Measurements from ENCODE around the gene CPED1. TPM values are rescaled to one million over a fixed set of nuclear protein-coding genes. Genes with fewer than 3 reads are reported as not detected.

The CPED1 gene
- total RNA-seq, 2 experiments from 2014 or later: not detected

DNA sequence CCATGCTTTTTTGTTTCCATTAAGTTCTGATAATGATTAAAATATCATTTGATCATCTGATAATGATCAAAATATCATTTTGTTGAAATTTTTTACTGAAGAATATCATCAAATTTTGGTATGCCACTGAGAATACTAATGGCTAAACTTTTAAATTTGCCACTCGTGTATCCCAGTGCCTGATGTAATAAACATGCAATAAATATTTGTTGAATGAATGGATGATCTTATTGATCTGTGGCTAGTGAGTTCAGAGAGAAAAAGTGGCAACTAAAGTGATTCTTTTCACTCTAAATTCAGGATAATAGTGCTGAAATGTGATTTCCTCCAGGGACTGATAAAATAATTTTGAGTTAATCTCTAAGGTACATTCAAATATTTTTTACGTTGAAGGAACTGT is 181.0 kb downstream of the CPED1 start:
- Histone ChIP-seq H4K20me1 (ENCODE audit: insufficient read depth, low read length) (no peaks in the 10 kb centered on the region), H3K9me2 (ENCODE audit: insufficient read depth, low read length) (no peaks in the 10 kb centered on the region), H3K4me1 (ENCODE audit: insufficient read depth, low read length, poor library complexity, severe bottlenecking) (no peaks in the 10 kb centered on the region), H2AFZ (ENCODE audit: low read length) (peak overlapping the region; percentile 34; the same call in 1 of the 2 replicates), H3K9me3 (ENCODE audit: low read length) (no peaks in the 10 kb centered on the region), H3K79me2 (ENCODE audit: insufficient read depth, low read depth, low read length) (no peaks in the 10 kb centered on the region), H3K4me3 (ENCODE audit: low read depth, low read length, poor library complexity, severe bottlenecking) (no peak overlapping the region), H3K27ac (ENCODE audit: low read depth, low read length, poor library complexity, severe bottlenecking) (no peak overlapping the region), H3K36me3 (ENCODE audit: insufficient read depth, low read length) (no peaks in the 10 kb centered on the region), H3K4me2 (ENCODE audit: low read length) (no peak overlapping the region)
- no peak for DNase-seq (ENCODE audit: low spot score)
- ChIA-PET CTCF (ENCODE audit: unreplicated experiment) (no interaction called here), POLR2A (interaction anchor here (0.6 kb wide), 1 partner anchor 36 kb away, joined by 3 read pairs; no protein-coding TSS in a partner anchor)
- no peak for TF ChIP-seq EZH2phosphoT487 (IDR thresholded peaks at IDR 0.05; ENCODE audit: borderline replicate concordance, low read depth, low read length)
- TF ChIP-seq, protein P1, sequence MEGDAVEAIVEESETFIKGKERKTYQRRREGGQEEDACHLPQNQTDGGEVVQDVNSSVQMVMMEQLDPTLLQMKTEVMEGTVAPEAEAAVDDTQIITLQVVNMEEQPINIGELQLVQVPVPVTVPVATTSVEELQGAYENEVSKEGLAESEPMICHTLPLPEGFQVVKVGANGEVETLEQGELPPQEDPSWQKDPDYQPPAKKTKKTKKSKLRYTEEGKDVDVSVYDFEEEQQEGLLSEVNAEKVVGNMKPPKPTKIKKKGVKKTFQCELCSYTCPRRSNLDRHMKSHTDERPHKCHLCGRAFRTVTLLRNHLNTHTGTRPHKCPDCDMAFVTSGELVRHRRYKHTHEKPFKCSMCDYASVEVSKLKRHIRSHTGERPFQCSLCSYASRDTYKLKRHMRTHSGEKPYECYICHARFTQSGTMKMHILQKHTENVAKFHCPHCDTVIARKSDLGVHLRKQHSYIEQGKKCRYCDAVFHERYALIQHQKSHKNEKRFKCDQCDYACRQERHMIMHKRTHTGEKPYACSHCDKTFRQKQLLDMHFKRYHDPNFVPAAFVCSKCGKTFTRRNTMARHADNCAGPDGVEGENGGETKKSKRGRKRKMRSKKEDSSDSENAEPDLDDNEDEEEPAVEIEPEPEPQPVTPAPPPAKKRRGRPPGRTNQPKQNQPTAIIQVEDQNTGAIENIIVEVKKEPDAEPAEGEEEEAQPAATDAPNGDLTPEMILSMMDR (conservative IDR thresholded peaks at IDR 0.05; ENCODE audit: low read length): no peak
- intact Hi-C loops (cut with micrococcal nuclease; ENCODE audit: unreplicated experiment): no loop called here
- no TSS peak for BruUV-seq (replicated peaks)

DNA sequence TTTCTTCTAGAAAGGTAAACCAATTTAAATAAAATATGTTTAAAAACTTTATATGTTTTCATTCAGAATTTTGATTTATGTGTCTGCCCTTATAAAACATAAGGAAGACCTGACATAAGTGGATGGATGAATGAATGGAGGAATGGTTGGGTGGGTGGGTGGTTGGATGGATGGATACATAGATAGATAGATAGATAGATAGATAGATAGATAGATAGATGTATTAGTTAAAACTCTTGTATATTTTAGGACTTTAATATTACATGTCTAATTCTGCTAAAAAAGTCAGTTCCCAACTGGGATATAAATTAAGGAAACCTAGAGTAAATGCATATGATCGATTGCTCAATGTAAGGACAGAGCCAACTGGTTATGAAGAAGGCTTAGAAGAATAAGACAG is 184.0 kb downstream of the CPED1 start:
- Histone ChIP-seq H3K9me3 (ENCODE audit: low read length) (no peaks in the 10 kb centered on the region), H3K9me2 (ENCODE audit: insufficient read depth, low read length) (no peaks in the 10 kb centered on the region), H3K4me3 (ENCODE audit: low read depth, low read length, poor library complexity, severe bottlenecking) (no peak overlapping the region), H3K27ac (ENCODE audit: low read depth, low read length, poor library complexity, severe bottlenecking) (no peak overlapping the region), H3K79me2 (ENCODE audit: insufficient read depth, low read depth, low read length) (no peaks in the 10 kb centered on the region), H3K4me2 (ENCODE audit: low read length) (no peak overlapping the region), H3K36me3 (ENCODE audit: insufficient read depth, low read length) (no peaks in the 10 kb centered on the region), H4K20me1 (ENCODE audit: insufficient read depth, low read length) (no peaks in the 10 kb centered on the region), H3K4me1 (ENCODE audit: insufficient read depth, low read length, poor library complexity, severe bottlenecking) (peaks cover 6% of the 10 kb centered on the region), H2AFZ (ENCODE audit: low read length) (no peak overlapping the region)
- intact Hi-C loops (cut with micrococcal nuclease; ENCODE audit: unreplicated experiment): no loop called here
- no peak for DNase-seq (ENCODE audit: low spot score)
- ChIA-PET CTCF (ENCODE audit: unreplicated experiment) (no interaction called here), POLR2A (interaction anchor here (0.6 kb wide), 1 partner anchor 20 kb away, joined by 3 read pairs; no protein-coding TSS in a partner anchor)
- BruUV-seq (replicated peaks): no TSS peak
- TF ChIP-seq, protein P1 (conservative IDR thresholded peaks at IDR 0.05; ENCODE audit: low read length): no peak
- no peak for TF ChIP-seq EZH2phosphoT487 (IDR thresholded peaks at IDR 0.05; ENCODE audit: borderline replicate concordance, low read depth, low read length)

DNA sequence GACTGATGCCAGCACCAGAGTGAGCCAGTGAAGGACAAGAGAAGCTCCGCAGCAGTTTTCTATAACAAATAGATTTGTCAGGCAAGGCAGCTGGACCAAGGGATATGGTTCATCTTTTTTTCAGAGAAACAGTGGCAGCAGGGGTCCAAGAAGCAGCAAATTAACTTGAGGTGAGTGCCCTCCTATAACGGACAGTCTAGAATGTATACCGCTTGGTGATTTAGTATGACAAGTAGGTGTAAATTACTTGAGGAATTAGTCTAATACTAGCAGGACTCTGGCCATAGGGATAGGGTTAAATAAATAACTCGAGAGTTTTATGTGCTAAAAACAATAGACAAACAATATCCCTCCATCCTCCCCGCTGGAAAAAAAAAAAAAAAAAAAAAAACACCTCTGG is 187.3 kb downstream of the CPED1 start:
- CTCF ChIA-PET (ENCODE audit: unreplicated experiment): no interaction called here
- intact Hi-C loops (cut with micrococcal nuclease; ENCODE audit: unreplicated experiment): no loop called here
- H3K36me3 ChIP-seq (ENCODE audit: insufficient read depth, low read length): no peaks in the 10 kb centered on the region
- no peak overlapping the region for H3K27ac ChIP-seq (ENCODE audit: low read depth, low read length, poor library complexity, severe bottlenecking)
- BruUV-seq (replicated peaks): no TSS peak
- DNase-seq (ENCODE audit: low spot score): no peak
- H3K9me3 ChIP-seq (ENCODE audit: low read length): no peaks in the 10 kb centered on the region
- no peaks in the 10 kb centered on the region for H3K9me2 ChIP-seq (ENCODE audit: insufficient read depth, low read length)
- H3K4me1 ChIP-seq (ENCODE audit: insufficient read depth, low read length, poor library complexity, severe bottlenecking): peaks cover 39% of the 10 kb centered on the region
- H3K4me3 ChIP-seq (ENCODE audit: low read depth, low read length, poor library complexity, severe bottlenecking): no peak overlapping the region
- H3K79me2 ChIP-seq (ENCODE audit: insufficient read depth, low read depth, low read length): no peaks in the 10 kb centered on the region
- H2AFZ ChIP-seq (ENCODE audit: low read length): no peak overlapping the region
- H3K4me2 ChIP-seq (ENCODE audit: low read length): no peak overlapping the region
- H4K20me1 ChIP-seq (ENCODE audit: insufficient read depth, low read length): no peaks in the 10 kb centered on the region
- POLR2A ChIA-PET: interaction anchor here (0.7 to 1.6 kb wide), 4 partner anchors 9 to 218 kb away, joined by 3 to 5 read pairs (median 4); no protein-coding TSS in a partner anchor
- no peak for TF ChIP-seq EZH2phosphoT487 (IDR thresholded peaks at IDR 0.05; ENCODE audit: borderline replicate concordance, low read depth, low read length)
- TF ChIP-seq, protein P1 (conservative IDR thresholded peaks at IDR 0.05; ENCODE audit: low read length): no peak

Measured in OCI-LY7 (cell line).